Astrocyte (in vitro differentiated cells and primary cell): ENCODE data around the gene CTRB2. TPM values are rescaled to one million over a fixed set of nuclear protein-coding genes. Genes with fewer than 3 reads are reported as not detected.

Source experiments
- DNase-seq: peaks from one replicate; pipeline ENCODE4 v3.0.0-alpha.2; 2010; ENCODE audit warnings: low read depth
- FAIRE-seq: peaks from 2 replicates; lab custom pipeline; 2011; peaks lifted over from hg19 to GRCh38; lab: Jason Lieb, UNC
- H2AFZ ChIP-seq: 2 replicates; pipeline ENCODE4 v1.6.0; 2012; ENCODE audit warnings: low read depth, low read length, inconsistent platforms
- H3K27ac ChIP-seq: 2 replicates; pipeline ENCODE4 v1.5.1; 2011; ENCODE audit warnings: low read depth, low read length, inconsistent platforms
- H3K27me3 ChIP-seq: 2 replicates; pipeline ENCODE4 v1.6.0; 2011; ENCODE audit warnings: low read length, inconsistent platforms; ENCODE audit not compliant: insufficient read depth
- H3K36me3 ChIP-seq: 2 replicates; pipeline ENCODE4 v1.5.1; 2011; ENCODE audit warnings: low read length, inconsistent platforms; ENCODE audit not compliant: insufficient read depth
- H3K4me1 ChIP-seq: 2 replicates; pipeline ENCODE4 v1.5.1; 2011; ENCODE audit warnings: low read length, inconsistent platforms; ENCODE audit not compliant: insufficient read depth
- H3K4me2 ChIP-seq: 2 replicates; pipeline ENCODE4 v1.6.0; 2012; ENCODE audit warnings: low read length, inconsistent platforms
- H3K4me3 ChIP-seq: 2 replicates; pipeline ENCODE4 v1.5.1; 2011; ENCODE audit warnings: low read depth, mild to moderate bottlenecking, low read length, inconsistent platforms; ENCODE audit not compliant: insufficient read depth
- H3K79me2 ChIP-seq: 2 replicates; pipeline ENCODE4 v1.6.0; 2012; ENCODE audit warnings: mild to moderate bottlenecking, low read length, inconsistent platforms; ENCODE audit not compliant: insufficient read depth
- H3K9ac ChIP-seq: 2 replicates; pipeline ENCODE4 v1.6.0; 2012; ENCODE audit warnings: mild to moderate bottlenecking, low read length, inconsistent platforms
- H3K9me3 ChIP-seq: 2 replicates; pipeline ENCODE4 v1.5.1; 2012; ENCODE audit warnings: low read depth, mild to moderate bottlenecking, low read length, inconsistent platforms; ENCODE audit not compliant: insufficient read depth
- H4K20me1 ChIP-seq: 2 replicates; pipeline ENCODE4 v1.6.0; 2012; ENCODE audit warnings: low read length, inconsistent platforms; ENCODE audit not compliant: insufficient read depth
- H3K27ac Mint-ChIP-seq: one replicate; pipeline ENCODE4 v1.8.0; 2021; ENCODE audit warnings: mild to moderate bottlenecking, mixed read lengths; ENCODE audit not compliant: unreplicated experiment
- H3K27me3 Mint-ChIP-seq: one replicate; pipeline ENCODE4 v1.8.0; 2021; ENCODE audit warnings: low read depth, mixed read lengths; ENCODE audit not compliant: unreplicated experiment
- H3K36me3 Mint-ChIP-seq: one replicate; pipeline ENCODE4 v1.8.0; 2021; ENCODE audit warnings: low read depth, mixed read lengths; ENCODE audit not compliant: unreplicated experiment
- H3K4me1 Mint-ChIP-seq: one replicate; pipeline ENCODE4 v1.8.0; 2021; ENCODE audit warnings: low read depth, mixed read lengths; ENCODE audit not compliant: unreplicated experiment
- H3K4me3 Mint-ChIP-seq: one replicate; pipeline ENCODE4 v1.8.0; 2021; ENCODE audit warnings: mild to moderate bottlenecking, moderate library complexity, mixed read lengths; ENCODE audit not compliant: unreplicated experiment
- H3K9me3 Mint-ChIP-seq: one replicate; pipeline ENCODE4 v1.8.0; 2021; ENCODE audit warnings: mild to moderate bottlenecking, mixed read lengths; ENCODE audit not compliant: unreplicated experiment
- CTCF ChIP-seq: IDR thresholded peaks from 2 replicates; pipeline ENCODE4 v1.5.1; 2011; ENCODE audit warnings: low read depth, mild to moderate bottlenecking, inconsistent platforms, low read length, moderate library complexity; ENCODE audit not compliant: insufficient read depth
- EZH2 ChIP-seq: IDR thresholded peaks from 2 replicates; pipeline ENCODE4 v1.6.1; 2012; ENCODE audit warnings: mild to moderate bottlenecking, low read length, inconsistent platforms; ENCODE audit not compliant: insufficient read depth
- total RNA-seq: library from RNA; stranded (reverse); gene quantifications from 2 replicates; pipeline ENCODE4 v1.2.1, GENCODE V29; 2021

CTRB2 gene
- total RNA-seq, 1 donor from 2014 or later = 0.43 TPM

GRCh38 chr16:75250089-75250808 lies 43.3 kb upstream of the CTRB2 start:
- Histone ChIP-seq H3K36me3 (no peaks in the 10 kb centered on the region), H3K4me1 (peaks cover 84% of the 10 kb centered on the region), H3K4me2 (peak overlapping the region; percentile 91), H3K9ac (peak overlapping the region; percentile 96), H3K27me3 (no peaks in the 10 kb centered on the region), H2AFZ (no peak overlapping the region), H3K79me2 (peaks cover 94% of the 10 kb centered on the region), H4K20me1 (peaks cover 75% of the 10 kb centered on the region), H3K4me3 (peak overlapping the region; percentile 83), H3K27ac (peak overlapping the region; percentile 99), H3K9me3 (no peaks in the 10 kb centered on the region)
- Mint-ChIP-seq H3K9me3 (no peaks in the 10 kb centered on the region), H3K36me3 (peaks cover 3% of the 10 kb centered on the region), H3K4me3 (peak overlapping the region; percentile 94), H3K4me1 (peaks cover 60% of the 10 kb centered on the region), H3K27me3 (no peaks in the 10 kb centered on the region), H3K27ac (peak overlapping the region; percentile 91)
- FAIRE-seq (no peak), DNase-seq (no peak)
- TF ChIP-seq CTCF = no peak
- TF ChIP-seq EZH2 = no peak

GRCh38 chr16:75249441-75249840 lies 42.5 kb upstream of the CTRB2 start:
- Histone ChIP-seq H3K9me3 (no peaks in the 10 kb centered on the region), H3K27ac (peak overlapping the region; percentile 99), H3K27me3 (no peaks in the 10 kb centered on the region), H3K36me3 (no peaks in the 10 kb centered on the region), H3K4me1 (peaks cover 83% of the 10 kb centered on the region), H4K20me1 (peaks cover 67% of the 10 kb centered on the region), H3K79me2 (peaks cover 92% of the 10 kb centered on the region), H3K9ac (peak overlapping the region; percentile 96), H3K4me2 (peak overlapping the region; percentile 91), H3K4me3 (peak overlapping the region; percentile 83), H2AFZ (no peak overlapping the region)
- peak overlapping the region; percentile 91 for H3K27ac Mint-ChIP-seq
- H3K9me3 Mint-ChIP-seq = no peaks in the 10 kb centered on the region
- peaks cover 3% of the 10 kb centered on the region for H3K36me3 Mint-ChIP-seq
- DNase-seq (no peak), FAIRE-seq (no peak)
- H3K4me1 Mint-ChIP-seq = peaks cover 56% of the 10 kb centered on the region
- H3K27me3 Mint-ChIP-seq = no peaks in the 10 kb centered on the region
- TF ChIP-seq EZH2 (no peak), CTCF (no peak)
- H3K4me3 Mint-ChIP-seq = peak overlapping the region; percentile 94
